SIG-M5 treated with dmso at 0.1 percent for 504 hours (cell line): Measurements from ENCODE around the gene ENKD1.
A peak's percentile ranks its signal among the peaks of the same experiment; 100 is the strongest.

Experiments used
- DNase-seq: peaks from one replicate; lab custom pipeline; 2025; ENCODE audit not compliant: unreplicated experiment; lab: John Stamatoyannopoulos, UW

Gene ENKD1

DNA sequence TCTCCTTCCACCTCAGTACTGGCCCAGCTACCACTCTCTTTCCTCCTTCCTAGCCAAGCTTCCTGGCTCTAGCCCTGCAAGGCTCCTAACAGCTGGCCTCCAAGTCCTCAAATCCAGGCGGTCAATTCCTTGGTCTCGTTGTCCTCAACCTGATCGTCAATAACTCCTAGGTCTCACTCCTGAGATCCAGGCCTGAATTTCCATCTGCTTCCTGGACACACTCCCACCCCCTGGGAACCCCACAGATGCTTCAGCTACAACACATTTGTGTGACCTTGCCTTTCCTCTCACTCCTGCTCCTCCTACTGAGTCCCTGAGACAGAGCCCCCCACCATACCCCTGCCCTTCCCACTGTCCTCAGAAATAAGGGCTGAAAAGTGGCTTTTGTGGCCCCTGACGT, 2.3 kb downstream of the ENKD1 start:
- DNase-seq: no peak

DNA sequence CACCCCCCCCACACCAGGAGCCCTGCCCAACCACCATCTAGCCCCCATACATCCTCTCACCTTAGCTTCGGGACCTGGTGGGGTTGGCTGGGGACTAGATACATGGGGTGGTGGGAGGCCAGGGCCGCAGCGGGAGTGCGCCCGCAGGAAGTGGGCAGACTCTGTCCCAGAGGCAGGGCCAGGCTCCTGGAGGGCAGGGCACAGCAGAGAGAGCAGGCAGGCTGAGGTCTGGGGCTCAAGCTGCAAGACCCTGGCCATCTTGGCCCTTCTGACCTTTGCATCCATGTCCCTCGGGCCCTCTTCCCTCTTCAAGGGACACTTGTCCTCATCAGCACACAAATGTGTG, 2.7 kb downstream of the ENKD1 start:
- DNase-seq: no peak

DNA sequence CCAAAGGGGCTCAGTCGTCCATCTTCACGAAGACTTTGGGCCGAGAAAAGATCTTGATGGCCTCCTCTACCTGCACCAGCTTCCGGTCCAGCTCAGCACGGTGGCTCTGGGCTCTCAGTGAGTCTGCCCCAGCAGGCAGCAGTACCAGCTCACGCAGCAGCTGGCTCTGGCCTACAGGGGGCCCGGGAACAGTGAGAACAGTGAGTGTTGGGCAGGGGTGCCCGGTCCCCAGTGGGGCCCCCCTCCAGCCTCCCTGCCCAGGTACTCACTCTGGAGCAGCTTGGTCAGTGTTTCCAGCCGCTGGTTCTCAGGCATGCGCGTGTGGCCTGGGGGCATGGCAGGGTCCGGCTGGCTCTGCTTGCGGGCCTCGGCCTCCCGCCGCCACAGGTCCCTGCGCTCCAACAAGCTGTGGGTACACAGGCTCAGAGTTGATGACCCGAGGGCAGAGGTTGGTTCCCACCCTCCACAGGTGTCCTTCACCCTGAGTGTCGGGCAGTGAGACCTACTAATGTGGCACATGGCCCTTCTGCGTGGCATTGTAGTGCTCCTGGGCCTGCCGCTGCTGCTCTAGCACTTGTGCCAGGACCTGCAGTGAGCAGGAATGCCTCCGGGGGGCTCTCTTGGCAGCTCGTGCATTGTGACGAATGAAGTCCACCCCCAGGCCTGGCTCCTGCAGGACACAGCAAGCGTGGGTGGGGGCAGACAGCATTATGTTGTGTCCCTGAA, 3.2 kb downstream of the ENKD1 start:
- DNase-seq: no peak

DNA sequence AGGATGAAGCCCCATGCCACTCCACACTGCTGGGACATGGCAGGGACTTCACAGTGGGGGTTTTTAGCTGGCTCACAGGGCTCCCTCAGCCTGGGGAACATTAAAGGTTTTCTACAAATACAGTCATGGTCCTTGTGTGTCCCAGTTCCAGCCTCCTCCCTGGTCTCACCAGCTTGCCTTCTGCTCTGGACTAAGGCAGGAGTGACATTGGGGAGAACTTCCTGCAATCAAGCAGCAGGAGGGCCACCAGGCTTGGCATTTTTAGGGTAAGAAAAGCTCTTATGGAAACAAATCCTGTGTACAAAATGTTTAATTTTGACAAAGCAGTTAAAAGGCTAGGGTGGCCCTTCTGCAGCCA, 3.9 kb downstream of the ENKD1 start:
- DNase-seq: no peak

DNA sequence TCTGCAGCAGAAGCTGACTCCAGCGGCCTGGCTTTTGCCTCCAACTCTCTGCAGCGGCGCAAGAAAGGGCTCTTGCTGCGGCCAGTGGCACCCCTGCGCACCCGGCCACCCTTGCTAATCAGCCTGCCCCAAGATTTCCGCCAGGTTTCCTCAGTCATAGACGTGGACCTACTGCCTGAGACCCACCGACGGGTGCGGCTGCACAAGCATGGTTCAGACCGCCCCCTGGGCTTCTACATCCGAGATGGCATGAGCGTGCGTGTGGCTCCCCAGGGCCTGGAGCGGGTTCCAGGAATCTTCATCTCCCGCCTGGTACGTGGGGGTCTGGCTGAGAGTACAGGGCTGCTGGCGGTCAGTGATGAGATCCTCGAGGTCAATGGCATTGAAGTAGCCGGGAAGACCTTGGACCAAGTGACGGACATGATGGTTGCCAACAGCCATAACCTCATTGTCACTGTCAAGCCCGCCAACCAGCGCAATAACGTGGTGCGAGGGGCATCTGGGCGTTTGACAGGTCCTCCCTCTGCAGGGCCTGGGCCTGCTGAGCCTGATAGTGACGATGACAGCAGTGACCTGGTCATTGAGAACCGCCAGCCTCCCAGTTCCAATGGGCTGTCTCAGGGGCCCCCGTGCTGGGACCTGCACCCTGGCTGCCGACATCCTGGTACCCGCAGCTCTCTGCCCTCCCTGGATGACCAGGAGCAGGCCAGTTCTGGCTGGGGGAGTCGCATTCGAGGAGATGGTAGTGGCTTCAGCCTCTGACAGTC, 4.5 kb downstream of the ENKD1 start:
- DNase-seq: no peak

DNA sequence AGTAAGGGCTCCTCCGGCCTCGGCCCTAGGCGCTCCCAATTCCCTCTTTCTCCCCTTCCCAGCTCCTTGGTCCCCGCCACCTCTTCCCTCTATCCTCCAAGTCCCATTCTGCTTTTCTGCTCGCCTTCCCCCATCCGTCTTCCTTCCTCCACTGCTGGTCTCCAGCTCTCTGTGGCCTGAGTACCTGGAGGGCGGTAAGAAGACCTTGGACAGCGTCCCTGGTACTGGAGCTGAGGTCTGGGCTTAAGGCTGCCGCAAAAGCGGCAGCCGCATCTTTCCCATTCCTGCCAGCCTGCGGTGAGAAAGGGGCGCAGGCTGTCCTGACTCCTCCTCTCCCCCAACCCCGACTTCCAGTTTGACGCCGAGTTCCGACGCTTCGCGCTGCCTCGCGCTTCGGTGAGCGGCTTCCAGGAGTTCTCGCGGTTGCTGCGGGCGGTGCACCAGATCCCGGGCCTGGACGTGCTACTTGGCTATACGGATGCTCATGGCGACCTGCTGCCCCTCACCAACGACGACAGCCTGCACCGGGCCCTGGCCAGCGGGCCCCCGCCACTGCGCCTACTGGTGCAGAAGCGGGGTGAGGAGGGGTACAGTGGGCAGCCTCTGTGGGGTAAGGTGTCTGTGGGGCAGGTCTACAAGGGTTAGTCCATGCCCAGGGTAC, 5.3 kb downstream of the ENKD1 start:
- no peak for DNase-seq

DNA sequence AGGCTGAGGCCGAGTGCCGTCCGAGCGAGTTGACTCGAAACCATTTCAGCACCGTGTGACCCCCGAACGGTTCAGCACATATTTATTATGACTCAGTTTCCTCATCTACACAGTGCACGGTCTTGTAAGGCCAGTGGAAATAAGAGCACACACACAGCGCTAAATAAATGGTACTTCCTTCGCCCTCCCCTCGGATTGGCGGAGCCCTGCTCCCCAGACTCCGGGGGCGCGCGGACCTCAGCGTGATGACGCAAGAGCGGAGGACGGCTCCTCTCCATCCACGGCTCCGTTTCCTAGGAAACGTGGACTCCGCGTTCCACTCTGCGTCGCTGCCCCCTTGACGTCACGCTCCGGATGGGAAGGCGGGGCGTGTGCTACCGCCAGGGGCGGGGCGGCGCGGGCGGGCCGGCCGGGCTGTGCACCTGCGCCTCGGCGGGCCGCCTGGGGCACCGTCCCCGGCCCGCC, 6.0 kb downstream of the ENKD1 start, which contains the start of gene PARD6A:
Gene PARD6A, plus strand, starts transcription at position 397 of the 465 bp plus-strand sequence. CDS start 79 bp downstream, outside the sequence.
- DNase-seq: peak; percentile 94

DNA sequence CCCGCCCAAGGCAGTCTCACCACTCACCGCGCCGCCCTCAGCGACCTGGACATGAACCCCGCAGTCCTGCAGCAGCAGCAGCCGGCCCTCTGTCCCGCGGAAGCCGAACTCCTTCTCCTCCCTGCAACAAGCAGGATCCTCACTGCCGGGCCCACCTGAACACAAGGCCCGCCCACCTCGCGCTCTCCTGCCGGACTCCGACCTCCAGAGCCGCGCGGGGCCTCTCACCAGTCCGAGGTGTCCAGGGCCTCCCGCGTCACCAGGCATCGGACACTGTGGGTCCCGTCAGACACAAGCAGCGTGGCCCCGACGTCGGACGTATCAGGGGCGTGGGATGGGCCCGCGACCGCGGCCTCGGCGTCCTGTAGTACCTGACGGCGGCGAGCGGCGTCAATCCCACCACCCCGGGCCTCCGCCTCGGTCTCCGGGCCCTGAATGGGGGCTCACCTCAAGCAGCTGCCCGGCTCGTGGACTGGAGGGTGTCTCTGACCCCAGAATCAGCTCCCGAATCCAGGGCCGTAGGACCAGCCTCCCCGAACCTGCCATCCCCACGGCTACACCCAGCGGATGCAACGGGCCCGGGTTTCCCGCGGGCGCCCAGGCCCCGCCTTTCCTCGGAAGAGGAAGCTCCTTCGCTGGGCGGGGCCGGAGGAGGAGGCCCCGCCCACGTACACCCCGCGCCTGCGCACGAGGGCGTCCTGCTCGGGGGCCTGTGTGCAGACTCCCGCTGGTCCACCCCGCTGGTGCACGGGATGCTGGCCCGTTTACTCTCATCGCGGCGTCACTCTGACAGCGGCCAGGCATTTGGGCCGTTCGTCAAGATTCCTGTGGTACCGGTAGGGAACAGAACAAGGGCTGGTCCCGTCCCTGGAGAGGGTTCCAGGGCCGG, 6.6 kb downstream of the ENKD1 start, which contains the start of gene ACD:
Gene ACD, minus strand, starts transcription at position 586 of the 889 bp plus-strand sequence. Its CDS starts 40 bp downstream, at position 546.
- DNase-seq: peak; percentile 78

DNA sequence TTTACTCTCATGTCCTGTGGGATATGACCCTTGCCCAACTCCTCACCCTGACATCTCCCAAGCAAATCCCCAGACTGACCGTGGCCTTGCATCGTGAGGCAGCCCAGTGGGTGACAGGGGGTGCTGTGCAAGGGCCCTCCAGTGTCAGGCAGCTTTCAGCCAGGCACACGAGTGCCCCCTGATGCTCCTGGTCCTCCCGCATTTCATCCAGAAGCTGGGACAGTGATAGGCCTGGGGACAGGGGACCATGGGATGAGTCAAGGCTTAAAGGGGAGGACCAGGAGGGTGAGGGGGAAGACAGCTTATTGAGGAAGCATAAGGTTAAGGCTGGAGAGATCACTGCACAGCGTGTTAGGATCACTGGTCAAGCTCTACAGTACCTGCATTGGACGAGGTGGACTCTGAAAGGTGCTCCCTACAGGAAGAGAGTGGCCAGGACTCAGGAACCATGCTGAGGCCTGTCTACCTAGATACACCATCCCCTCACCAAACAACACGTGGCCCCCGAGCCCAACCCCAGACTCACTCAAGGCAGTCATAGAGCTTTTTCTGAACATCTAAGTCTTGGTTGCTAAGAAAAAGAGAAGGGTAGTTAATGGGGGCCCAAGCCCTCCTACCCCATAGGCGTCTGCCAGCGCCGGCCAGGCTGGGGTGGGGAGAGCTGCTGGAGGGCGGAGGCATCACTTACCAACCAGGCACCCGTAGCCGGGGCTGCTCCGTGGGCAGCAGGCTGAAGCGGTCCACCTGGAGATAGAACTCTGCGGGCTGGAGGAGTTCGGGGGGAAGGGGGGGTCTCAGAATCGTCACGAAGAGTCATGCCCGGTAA, 7.5 kb downstream of the ENKD1 start:
- no peak for DNase-seq

DNA sequence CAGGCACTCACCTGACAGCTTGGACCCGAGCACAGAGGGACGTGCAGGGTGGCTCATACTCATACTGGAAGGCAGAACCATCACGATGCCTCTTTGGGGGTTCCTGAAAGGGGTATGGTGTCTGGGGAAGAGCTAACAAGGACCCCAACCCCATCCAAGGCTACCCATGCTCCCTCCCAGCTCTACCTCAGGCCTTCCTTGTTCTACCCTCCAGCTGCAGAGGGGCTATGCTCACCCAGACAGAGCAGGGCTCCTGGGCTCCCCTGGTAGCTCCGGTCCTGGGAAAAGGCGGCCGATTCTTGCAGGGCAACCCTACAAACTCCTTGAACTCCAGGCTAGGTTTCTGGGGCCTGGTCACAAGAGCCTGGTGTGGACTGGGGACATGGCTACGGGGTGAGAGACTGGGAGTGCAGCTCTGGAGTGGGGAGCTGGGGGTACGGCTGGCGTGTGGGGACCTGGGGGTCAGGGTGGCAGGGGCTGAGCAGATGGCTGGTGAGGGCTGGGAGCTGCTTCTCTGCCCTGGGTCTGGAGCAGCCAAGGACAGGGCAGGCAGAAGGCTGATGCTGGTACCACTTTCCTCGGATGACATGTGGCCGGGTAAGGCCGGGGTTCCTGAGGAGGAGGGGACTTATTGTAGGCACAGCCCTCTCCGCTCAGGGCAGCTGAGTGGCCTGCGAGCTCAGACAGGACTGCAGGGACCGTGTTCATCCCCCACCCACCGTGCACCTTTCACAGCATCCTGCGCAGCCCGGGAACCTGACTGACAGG, 8.6 kb downstream of the ENKD1 start:
- DNase-seq: no peak

DNA sequence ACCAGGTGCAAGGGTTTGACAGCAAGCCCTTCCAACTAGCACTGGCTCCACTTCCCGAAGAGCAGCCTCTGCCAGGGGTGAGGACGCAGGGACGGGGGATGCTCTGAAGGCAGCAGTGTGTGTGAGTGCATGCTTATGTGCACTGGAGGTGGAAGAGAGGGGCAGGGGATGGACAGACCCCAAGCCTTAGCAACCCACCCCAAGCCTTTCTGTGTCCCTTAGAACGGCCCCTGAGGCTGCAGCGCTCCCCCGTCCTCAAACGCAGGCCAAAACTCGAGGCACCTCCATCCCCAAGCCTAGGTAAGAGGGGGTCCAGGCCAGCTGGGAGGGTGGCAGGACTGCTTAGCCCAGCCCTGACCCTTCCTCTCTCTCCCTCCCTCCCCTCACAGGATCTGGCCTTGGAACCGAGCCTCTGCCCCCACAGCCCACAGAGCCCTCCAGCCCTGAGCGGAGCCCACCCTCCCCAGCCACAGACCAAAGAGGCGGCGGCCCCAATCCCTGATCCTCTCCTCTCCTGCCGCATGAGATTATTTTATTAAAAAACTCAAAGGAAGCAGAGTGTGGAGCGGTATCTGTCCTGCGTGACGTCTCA, 9.4 kb downstream of the ENKD1 start:
- DNase-seq: no peak

DNA sequence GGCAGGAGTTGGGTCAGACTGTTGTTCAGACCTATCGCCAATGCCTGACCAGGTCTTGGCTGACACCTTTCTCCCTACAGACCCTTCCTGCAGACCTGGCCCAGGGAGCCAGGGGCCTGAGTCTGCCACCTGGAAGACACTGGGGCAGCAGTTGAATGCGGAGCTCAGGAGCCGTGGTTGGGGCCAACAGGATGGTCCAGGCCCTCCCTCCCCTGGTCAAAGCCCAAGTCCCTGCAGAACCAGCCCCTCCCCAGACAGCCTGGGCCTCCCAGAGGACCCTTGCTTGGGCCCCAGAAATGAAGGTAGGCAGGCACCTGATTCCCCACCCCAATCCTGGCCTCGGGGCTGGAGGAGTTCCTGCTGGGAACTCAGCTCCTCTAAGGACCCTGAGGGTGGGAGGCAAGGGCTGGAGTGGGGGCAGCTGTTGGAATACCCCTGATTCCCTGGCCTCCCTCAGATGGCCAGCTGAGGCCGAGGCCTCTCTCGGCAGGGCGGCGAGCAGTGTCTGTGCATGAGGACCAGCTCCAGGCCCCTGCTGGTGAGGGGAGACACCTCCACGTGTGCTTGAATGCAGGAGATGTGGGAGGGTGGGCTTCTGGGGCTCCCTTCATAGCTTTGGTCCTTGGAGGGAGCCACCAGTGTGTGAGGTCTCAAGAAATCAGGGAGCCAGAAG, 10.1 kb downstream of the ENKD1 start:
- DNase-seq: no peak

DNA sequence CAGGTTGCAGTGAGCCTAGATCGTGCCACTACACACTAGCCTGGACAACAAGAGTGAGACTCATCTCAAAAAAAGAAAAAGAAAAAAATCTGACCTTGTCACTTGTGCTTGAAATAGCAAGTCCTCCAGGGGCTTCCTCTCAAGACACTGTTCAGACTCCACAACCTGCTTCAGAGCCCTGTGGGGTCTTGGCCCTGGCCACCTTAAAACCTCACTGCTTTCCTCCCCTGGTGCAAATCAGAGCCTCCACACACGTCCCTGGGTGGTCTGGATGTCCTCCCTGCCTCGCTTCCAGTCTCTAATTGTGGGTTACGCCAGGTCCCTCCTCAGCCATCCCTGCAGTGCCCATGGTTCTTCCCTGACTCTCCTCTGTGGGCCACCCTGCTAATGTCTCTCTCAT, 11.2 kb downstream of the ENKD1 start:
- DNase-seq: no peak

DNA sequence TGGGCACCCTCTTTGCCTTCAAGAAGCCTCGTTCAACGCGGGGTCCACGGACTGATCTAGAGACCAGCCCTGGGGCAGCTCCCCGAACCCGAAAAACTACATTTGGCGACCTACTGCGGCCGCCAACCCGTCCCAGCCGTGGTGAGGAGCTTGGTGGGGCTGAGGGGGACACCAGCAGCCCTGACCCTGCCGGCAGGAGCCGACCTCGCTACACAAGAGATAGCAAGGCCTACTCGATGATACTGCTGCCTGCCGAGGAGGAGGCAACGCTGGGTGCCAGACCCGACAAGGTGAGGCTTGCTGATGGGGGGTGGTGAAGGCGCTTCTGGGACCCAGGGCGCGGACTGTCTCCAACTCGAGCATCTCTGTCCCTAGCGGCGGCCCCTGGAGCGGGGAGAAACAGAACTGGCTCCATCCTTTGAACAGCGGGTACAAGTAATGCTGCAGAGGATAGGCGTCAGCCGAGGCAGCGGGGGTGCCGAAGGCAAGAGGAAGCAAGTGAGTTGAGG, 12.1 kb downstream of the ENKD1 start:
- DNase-seq: no peak

DNA sequence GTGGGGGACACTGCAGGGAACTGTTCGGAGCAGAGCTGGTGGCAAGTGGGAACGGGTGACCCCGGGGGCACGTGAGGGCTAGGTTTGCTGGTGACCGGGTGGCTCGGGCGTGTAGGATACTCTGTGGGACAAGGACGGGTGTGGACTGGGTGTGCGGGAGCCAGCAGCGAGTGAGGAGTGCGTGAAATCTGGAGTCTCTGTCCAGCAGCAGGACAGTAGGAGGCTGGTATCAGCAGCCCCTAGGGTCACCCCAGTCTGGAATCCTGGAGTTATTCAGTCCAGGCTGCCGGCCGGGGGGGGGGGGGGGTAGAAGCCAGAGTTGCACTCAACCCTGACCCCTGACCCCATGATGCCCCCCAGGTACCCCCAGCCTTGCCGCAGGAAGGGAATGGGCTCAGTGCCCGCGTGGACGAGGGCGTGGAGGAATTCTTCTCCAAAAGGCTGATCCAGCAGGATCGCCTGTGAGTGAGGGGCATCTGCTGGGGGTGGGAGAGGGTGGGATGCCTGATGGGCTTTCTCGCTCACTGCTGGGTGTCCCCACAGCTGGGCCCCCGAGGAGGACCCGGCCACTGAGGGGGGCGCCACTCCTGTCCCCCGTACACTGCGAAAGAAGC, 12.7 kb downstream of the ENKD1 start:
- DNase-seq: no peak

DNA sequence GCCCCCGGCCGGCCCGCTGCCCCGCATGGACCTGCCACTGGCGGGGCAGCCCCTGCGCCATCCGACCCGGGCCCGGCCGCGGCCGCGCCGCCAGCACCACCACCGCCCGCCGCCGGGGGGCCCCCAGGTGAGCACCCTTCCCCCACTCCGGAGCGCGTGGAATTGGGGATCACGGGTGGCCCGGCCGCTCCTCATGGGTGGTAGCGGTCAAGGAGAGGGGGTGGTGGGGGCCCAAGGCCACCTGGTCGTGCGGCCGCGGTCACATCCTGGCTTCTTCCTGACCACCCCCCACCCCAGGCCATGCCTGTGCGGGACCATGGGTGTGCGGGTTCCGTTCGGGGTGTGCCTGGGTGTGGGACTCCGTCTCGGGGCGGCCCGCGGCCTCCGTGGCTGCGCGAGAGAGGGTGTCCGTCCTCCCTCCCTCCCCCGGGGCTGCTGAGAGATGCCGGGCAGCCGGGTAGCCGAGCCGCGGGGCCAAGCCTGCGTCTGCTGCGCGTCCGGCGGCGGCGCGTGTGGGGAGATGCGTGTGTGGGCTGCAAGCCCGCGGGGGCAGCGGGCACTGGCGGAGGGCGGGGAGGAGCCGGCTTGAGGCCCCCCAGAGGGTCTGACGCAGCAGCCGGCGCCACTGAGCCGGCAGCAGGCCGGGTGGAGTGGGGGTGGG, 13.3 kb downstream of the ENKD1 start:
- no peak for DNase-seq

DNA sequence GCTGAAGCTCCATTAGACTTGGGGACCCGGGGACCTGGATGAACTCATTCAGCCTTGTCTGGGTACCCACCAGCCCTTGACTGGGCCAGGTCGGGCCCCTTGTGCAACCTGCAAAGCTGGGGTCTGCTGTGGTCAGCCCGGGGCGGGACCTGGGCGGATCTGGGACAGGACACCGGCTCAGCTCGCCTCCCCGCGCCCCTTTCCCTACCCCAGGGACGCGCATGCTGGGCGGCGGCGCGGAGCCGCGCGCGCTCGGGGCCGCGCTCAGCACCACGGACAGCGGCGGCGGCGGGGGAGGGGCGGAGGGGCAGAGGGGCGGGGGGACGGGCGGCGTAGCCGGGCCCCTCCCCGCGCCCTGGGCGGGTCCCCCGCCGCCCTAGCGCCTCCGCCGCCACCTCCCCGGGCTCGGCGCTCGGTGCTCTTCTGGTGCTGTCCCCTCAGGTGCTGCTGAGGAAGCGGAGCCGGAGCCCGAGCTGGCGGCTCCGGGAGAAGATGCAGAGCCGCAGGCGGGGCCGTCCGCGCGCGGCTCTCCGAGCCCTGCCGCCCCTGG, 13.9 kb downstream of the ENKD1 start:
- no peak for DNase-seq
